Progenitor cell of endocrine pancreas (in vitro differentiated cells): ENCODE measurements around the gene VRK3. TPM values are rescaled to one million over a fixed set of nuclear protein-coding genes. Genes with fewer than 3 reads are reported as not detected.
"Not testable (repeated sequence)": the region's sequence is repeated elsewhere in the genome, so short reads cannot be mapped to it uniquely, and the experiment has no call there.

Experiments used
- DNase-seq: peaks from one replicate; pipeline ENCODE4 v3.0.0; 2021; ENCODE audit warnings: low spot score; ENCODE audit not compliant: unreplicated experiment
- H3K27ac Mint-ChIP-seq: 2 replicates; pipeline ENCODE4 v1.8.0; 2021; ENCODE audit warnings: mild to moderate bottlenecking, moderate library complexity, mixed read lengths
- H3K27me3 Mint-ChIP-seq: 2 replicates; pipeline ENCODE4 v1.8.0; 2021; ENCODE audit warnings: mixed read lengths
- H3K36me3 Mint-ChIP-seq: 2 replicates; pipeline ENCODE4 v1.8.0; 2022; ENCODE audit warnings: mixed read lengths; ENCODE audit not compliant: insufficient read depth
- H3K4me1 Mint-ChIP-seq: 2 replicates; pipeline ENCODE4 v1.8.0; 2021; ENCODE audit warnings: low read depth, mixed read lengths
- H3K4me3 Mint-ChIP-seq: 2 replicates; pipeline ENCODE4 v1.8.0; 2021; ENCODE audit warnings: low read depth, mild to moderate bottlenecking, moderate library complexity, mixed read lengths
- H3K9me3 Mint-ChIP-seq: 2 replicates; pipeline ENCODE4 v1.8.0; 2021; ENCODE audit warnings: low read depth, mixed read lengths
- CTCF ChIP-seq: fragments of 200-600 bp; sonication (generic); IDR thresholded peaks from one replicate; pipeline ENCODE4 v1.5.0; 2021; ENCODE audit warnings: antibody characterized with exemption, mild to moderate bottlenecking; ENCODE audit not compliant: unreplicated experiment
- long read RNA-seq: library from polyadenylated mRNA; unstranded; transcript quantifications from one replicate; pipeline ENCODE4 v2.0.0, GENCODE V29; 2020
- total RNA-seq: library from RNA; stranded (reverse); gene quantifications from 2 replicates; pipeline ENCODE4 v1.2.1, GENCODE V29; 2021

The VRK3 gene
- total RNA-seq, result 45.4 and 53.4 TPM in 2 replicates
- long read RNA-seq, transcript VRK3-217 (15 exons, 2,126 nt), result major isoform, 78 of 175 reads
- long read RNA-seq, transcript VRK3-201 (15 exons, 1,938 nt), result minor isoform, 9 of 175 reads
- long read RNA-seq, transcript VRK3-207 (13 exons, 1,831 nt), result minor isoform, 5 of 175 reads
- long read RNA-seq, partial matches to known transcripts, result 54 of 175 reads
- long read RNA-seq, other reads (novel, unspliced or antisense), result 26 of 175 reads

GRCh38 chr19:50025022-50025793, at the start of gene VRK3:
Gene VRK3, minus strand, starts transcription at chr19:50025372. Its CDS starts 9,210 bp downstream, at chr19:50016162.
- DNase-seq, result peak; percentile 98
- Mint-ChIP-seq H3K36me3 (peaks cover 3% of the 10 kb centered on the region), H3K9me3 (no peaks in the 10 kb centered on the region), H3K27ac (peak within 1 kb of the TSS; percentile 98), H3K4me1 (peaks cover 13% of the 10 kb centered on the region), H3K4me3 (peak within 1 kb of the TSS; percentile 98), H3K27me3 (no peaks in the 10 kb centered on the region)
- peak; percentile 12 for TF ChIP-seq CTCF

- H3K9me3 Mint-ChIP-seq, result peaks cover 16% of the 10 kb centered on the region
- H3K36me3 Mint-ChIP-seq, H3K4me3 Mint-ChIP-seq, H3K27me3 Mint-ChIP-seq, H3K27ac Mint-ChIP-seq, DNase-seq, H3K4me1 Mint-ChIP-seq: not testable (repeated sequence)
Measured at GRCh38 chr19:50068382-50068781, 43.2 kb upstream of the VRK3 start.

GRCh38 chr19:50067575-50067974, 42.4 kb upstream of the VRK3 start:
- no peak for TF ChIP-seq CTCF
- no peak overlapping the region for H3K27ac Mint-ChIP-seq

GRCh38 chr19:50065938-50066337, 40.8 kb upstream of the VRK3 start:
- no peak overlapping the region for H3K27ac Mint-ChIP-seq
- no peak for DNase-seq
- H3K27me3 Mint-ChIP-seq, result no peaks in the 10 kb centered on the region
- H3K9me3 Mint-ChIP-seq, result peaks cover 23% of the 10 kb centered on the region
- H3K36me3 Mint-ChIP-seq, result no peaks in the 10 kb centered on the region
- H3K4me3 Mint-ChIP-seq, result no peak overlapping the region
- H3K4me1 Mint-ChIP-seq, result no peaks in the 10 kb centered on the region
- no peak for TF ChIP-seq CTCF

More at GRCh38 chr19:50067575-50067974, 42.4 kb upstream of the VRK3 start:
- no peaks in the 10 kb centered on the region for H3K4me1 Mint-ChIP-seq
- H3K27me3 Mint-ChIP-seq, result no peaks in the 10 kb centered on the region
- no peak for DNase-seq
- peaks cover 17% of the 10 kb centered on the region for H3K9me3 Mint-ChIP-seq
- no peak overlapping the region for H3K4me3 Mint-ChIP-seq
- H3K36me3 Mint-ChIP-seq, result peaks cover 2% of the 10 kb centered on the region

GRCh38 chr19:50061650-50062049, 36.5 kb upstream of the VRK3 start:
- H3K4me3 Mint-ChIP-seq, result no peak overlapping the region
- no peak for DNase-seq
- H3K9me3 Mint-ChIP-seq, result peaks cover 34% of the 10 kb centered on the region
- no peaks in the 10 kb centered on the region for H3K4me1 Mint-ChIP-seq
- H3K27ac Mint-ChIP-seq, result no peak overlapping the region
- no peaks in the 10 kb centered on the region for H3K27me3 Mint-ChIP-seq
- H3K36me3 Mint-ChIP-seq, result no peaks in the 10 kb centered on the region
- TF ChIP-seq CTCF, result no peak
